Ascending aorta (tissue), 2 donors: ENCODE measurements around the gene AGBL2. TPM values are rescaled to one million over a fixed set of nuclear protein-coding genes. Genes with fewer than 3 reads are reported as not detected.
"Not testable (repeated sequence)": the region's sequence is repeated elsewhere in the genome, so short reads cannot be mapped to it uniquely, and the experiment has no call there.

Experiments used
- DNase-seq, 2 donors: peaks; one replicate each; pipeline ENCODE4 v3.0.0-alpha.2; 2019; ENCODE audit warnings: low spot score in 2 of 2
- H3K27ac ChIP-seq, 2 donors: fragments of 200-600 bp; sonication (generic); one replicate each; pipeline ENCODE4 v1.5.1; 2016 to 2017; ENCODE audit warnings: mild to moderate bottlenecking in 1 of 2
- H3K27me3 ChIP-seq: fragments of 200-600 bp; sonication (generic); one replicate; pipeline ENCODE4 v1.5.1; 2017
- H3K36me3 ChIP-seq, 2 donors: fragments of 200-600 bp; sonication (generic); one replicate each; pipeline ENCODE4 v1.5.1; 2016
- H3K4me1 ChIP-seq, 2 donors: fragments of 200-600 bp; sonication (generic); one replicate each; pipeline ENCODE4 v1.5.1; 2016 to 2017; ENCODE audit warnings: mild to moderate bottlenecking in 1 of 2
- H3K4me3 ChIP-seq, 2 donors: fragments of 200-600 bp; sonication (generic); one replicate each; pipeline ENCODE4 v1.5.1; 2016 to 2017; ENCODE audit warnings: mild to moderate bottlenecking in 1 of 2
- H3K9me3 ChIP-seq, 2 donors: fragments of 200-600 bp; sonication (generic); one replicate each; pipeline ENCODE4 v1.5.1; 2016
- CTCF ChIP-seq, 3 experiments: fragments of 200-600 bp in 2 of 3; fragments of 450-650 bp in 1 of 3; sonication (generic) in 2 of 3; IDR thresholded peaks; one replicate each; pipeline ENCODE4 v1.5.1; 2016 to 2019; ENCODE audit warnings: antibody characterized with exemption in 3 of 3, mild to moderate bottlenecking in 1 of 3, moderate library complexity in 1 of 3
- intact Hi-C: fragments of 100-400 bp; cut with DNase I; formaldehyde crosslinking; loops from one replicate; pipeline ENCODE4 v1.15.1; 2023
- total RNA-seq: library from RNA; depleted of rRNA; stranded (reverse); fragments of >200 nt; gene quantifications from one replicate; pipeline ENCODE4 v1.1.0, GENCODE V29; 2016

AGBL2 gene
- total RNA-seq, 1 donor from 2014 or later, result not detected

- peaks cover 0 to 5% of the 10 kb centered on the region in 2 donors for H3K4me1 ChIP-seq
- H3K9me3 ChIP-seq, result no peaks in the 10 kb centered on the region
- no peaks in the 10 kb centered on the region for H3K27me3 ChIP-seq
- no peak overlapping the region for H3K4me3 ChIP-seq
- H3K36me3 ChIP-seq, result no peaks in the 10 kb centered on the region
- DNase-seq, result no peak
- no peak for TF ChIP-seq CTCF (IDR thresholded peaks at IDR 0.05)
- intact Hi-C loops, result no loop called here
- no peak overlapping the region for H3K27ac ChIP-seq
These were observed 3.9 kb downstream of the AGBL2 start for GRCh38 chr11:47711225-47711624.

GRCh38 chr11:47707275-47707786, 7.8 kb downstream of the AGBL2 start:
- DNase-seq, H3K36me3 ChIP-seq, intact Hi-C loops, H3K27ac ChIP-seq, H3K4me1 ChIP-seq, H3K9me3 ChIP-seq, H3K27me3 ChIP-seq, H3K4me3 ChIP-seq: not testable (repeated sequence)

GRCh38 chr11:47705721-47706120, 9.4 kb downstream of the AGBL2 start:
- Histone ChIP-seq H3K27ac (no peak overlapping the region), H3K4me3 (no peak overlapping the region), H3K27me3 (no peaks in the 10 kb centered on the region), H3K36me3 (no peaks in the 10 kb centered on the region), H3K4me1 (no peaks in the 10 kb centered on the region), H3K9me3 (no peaks in the 10 kb centered on the region)
- no peak for DNase-seq
- intact Hi-C loops, result no loop called here
- TF ChIP-seq CTCF (IDR thresholded peaks at IDR 0.05), result no peak

- H3K27me3 ChIP-seq, result no peaks in the 10 kb centered on the region
- H3K4me3 ChIP-seq, result no peak overlapping the region
- H3K9me3 ChIP-seq, result no peaks in the 10 kb centered on the region
- no peak overlapping the region for H3K27ac ChIP-seq
- TF ChIP-seq CTCF (IDR thresholded peaks at IDR 0.05), result no peak
- H3K36me3 ChIP-seq, result no peaks in the 10 kb centered on the region
- no peak for DNase-seq
- intact Hi-C loops, result no loop called here
- H3K4me1 ChIP-seq, result no peaks in the 10 kb centered on the region
These were observed 23.2 kb downstream of the AGBL2 start for GRCh38 chr11:47691979-47692378.

GRCh38 chr11:47689480-47689879, 25.7 kb downstream of the AGBL2 start:
- no peaks in the 10 kb centered on the region for H3K36me3 ChIP-seq
- no peak overlapping the region for H3K27ac ChIP-seq
- no peaks in the 10 kb centered on the region for H3K9me3 ChIP-seq
- no peaks in the 10 kb centered on the region for H3K27me3 ChIP-seq
- no peaks in the 10 kb centered on the region for H3K4me1 ChIP-seq
- TF ChIP-seq CTCF (IDR thresholded peaks at IDR 0.05), result no peak
- no peak overlapping the region for H3K4me3 ChIP-seq
- intact Hi-C loops, result no loop called here
- no peak for DNase-seq

GRCh38 chr11:47688991-47689390, 26.2 kb downstream of the AGBL2 start:
- no peak for DNase-seq
- Histone ChIP-seq H3K9me3 (no peaks in the 10 kb centered on the region), H3K4me1 (no peaks in the 10 kb centered on the region), H3K27ac (no peak overlapping the region), H3K27me3 (no peaks in the 10 kb centered on the region), H3K36me3 (no peaks in the 10 kb centered on the region), H3K4me3 (no peak overlapping the region)
- no peak for TF ChIP-seq CTCF (IDR thresholded peaks at IDR 0.05)
- intact Hi-C loops, result no loop called here
